NB4 (cell line): ENCODE results near the gene FBL.

Experiments
- DNase-seq: peaks from one replicate; pipeline ENCODE4 v3.0.0; 2010; ENCODE audit warnings: low read depth
- H3K4me3 ChIP-seq: one replicate; pipeline ENCODE4 v1.5.1; 2011; ENCODE audit warnings: mild to moderate bottlenecking, low read depth, low read length, moderate library complexity
- CTCF ChIP-seq: IDR thresholded peaks from one replicate; pipeline ENCODE4 v1.5.1; 2012; ENCODE audit warnings: low read depth, low read length
- MAX ChIP-seq: IDR thresholded peaks from 2 replicates; pipeline ENCODE4 v1.6.1; 2011; ENCODE audit warnings: low read depth, low read length
- MYC ChIP-seq: IDR thresholded peaks from 2 replicates; pipeline ENCODE4 v1.6.1; 2011; ENCODE audit warnings: low read depth, low read length
- POLR2A ChIP-seq: IDR thresholded peaks from 2 replicates; pipeline ENCODE4 v1.6.1; 2011; ENCODE audit warnings: mild to moderate bottlenecking; ENCODE audit not compliant: insufficient read length; ENCODE audit errors: extremely low read depth

The FBL gene

DNA sequence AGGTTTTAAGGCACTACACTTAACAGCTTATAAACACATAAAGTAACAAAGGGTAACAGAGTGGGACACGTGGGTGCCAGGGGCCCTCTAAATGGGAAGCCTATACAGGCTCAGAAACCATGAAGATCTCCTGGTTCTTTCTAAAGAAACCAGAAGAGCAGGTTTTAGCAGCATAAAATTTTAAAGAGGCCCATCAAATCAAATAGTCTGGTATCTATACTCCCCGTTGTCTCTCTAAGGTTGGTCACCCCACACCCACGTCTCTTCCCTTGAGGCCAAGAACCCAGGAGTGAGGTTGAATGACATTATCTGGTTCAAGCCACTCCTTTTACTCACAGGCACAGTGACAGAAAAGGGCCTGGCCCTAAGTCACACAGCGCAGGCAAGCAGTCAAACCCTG is 7.6 kb downstream of the FBL start:
- H3K4me3 ChIP-seq, result no peak overlapping the region
- DNase-seq, result no peak
- TF ChIP-seq POLR2A, result no peak
- no peak for TF ChIP-seq MYC
- no peak for TF ChIP-seq CTCF
- TF ChIP-seq MAX, result no peak

GRCh38 chr19:39837978-39838377 is 8.2 kb downstream of the FBL start:
- DNase-seq, result no peak
- H3K4me3 ChIP-seq, result no peak overlapping the region
- TF ChIP-seq POLR2A, result no peak
- TF ChIP-seq MYC, result no peak
- TF ChIP-seq CTCF, result no peak
- TF ChIP-seq MAX, result no peak

GRCh38 chr19:39834287-39834841 is 11.8 kb downstream of the FBL start:
- TF ChIP-seq MAX (no peak), POLR2A (no peak), CTCF (no peak), MYC (no peak)
- H3K4me3 ChIP-seq, result no peak overlapping the region
- no peak for DNase-seq

DNA sequence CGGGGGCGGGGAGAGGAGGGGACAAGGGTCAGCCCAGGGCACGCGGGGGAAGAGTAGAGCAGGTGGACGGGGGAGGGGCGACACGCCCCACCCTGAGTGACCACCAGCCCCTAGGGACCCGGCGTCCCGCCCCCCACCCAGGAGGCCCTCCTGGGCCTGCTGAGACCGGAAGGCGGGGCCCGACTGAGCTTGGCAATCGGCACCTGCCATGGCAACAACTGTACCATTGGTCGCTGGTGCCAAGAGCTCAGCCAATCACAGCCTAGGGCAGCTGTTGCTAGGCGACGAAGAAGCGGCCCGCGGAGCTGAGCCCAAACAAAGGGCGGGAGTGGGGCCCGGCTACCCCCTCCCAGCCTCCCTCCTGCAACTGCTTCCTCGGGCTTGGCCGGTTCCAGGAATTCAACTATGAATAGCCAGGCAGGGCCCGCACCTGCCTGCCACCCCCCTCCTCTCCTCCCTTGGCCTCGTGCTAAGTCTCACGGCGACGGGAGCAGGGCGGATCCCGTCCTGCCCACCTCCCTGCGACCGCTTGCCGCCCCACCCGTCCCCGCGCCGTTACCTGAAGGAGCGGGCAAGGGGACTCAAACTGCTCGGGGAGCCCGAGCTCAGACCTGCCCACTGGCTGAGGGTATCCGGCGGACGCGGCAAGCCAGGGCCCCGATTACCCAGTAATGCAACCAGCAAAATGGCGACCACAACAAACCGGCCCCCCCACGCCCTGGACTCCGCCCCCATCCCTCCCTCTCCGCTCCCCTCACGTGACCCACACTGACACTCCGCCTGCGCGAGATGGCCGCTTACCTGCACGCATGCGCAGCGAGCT is 12.5 kb downstream of the FBL start, which contains the start of gene DYRK1B:
Gene DYRK1B, minus strand, starts transcription at position 699 of the 823 bp plus-strand sequence. CDS start 2,295 bp downstream, outside the sequence.
- H3K4me3 ChIP-seq, result no peak within 1 kb of the TSS
- DNase-seq, result peak; percentile 21
- TF ChIP-seq CTCF (no peak), MAX (no peak), POLR2A (no peak), MYC (no peak)

DNA sequence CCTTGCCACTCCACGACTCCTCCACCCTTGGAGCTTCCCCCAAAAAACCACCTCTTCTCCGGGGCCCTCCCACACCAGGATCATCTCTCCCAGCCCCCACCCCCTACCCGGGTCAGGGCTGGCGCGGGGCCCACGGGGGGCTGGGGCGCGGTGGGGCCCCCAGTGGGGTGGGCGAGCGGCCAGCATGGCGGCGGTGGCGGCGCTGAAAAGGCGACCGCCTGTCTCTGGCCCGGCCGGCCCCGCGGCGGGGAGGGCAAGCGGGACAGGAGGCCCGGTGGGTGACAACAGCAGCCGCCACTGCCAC is 13.1 kb downstream of the FBL start:
- no peak overlapping the region for H3K4me3 ChIP-seq
- no peak for DNase-seq
- TF ChIP-seq POLR2A (no peak), MAX (no peak), CTCF (no peak), MYC (no peak)
